Testis (tissue), 3 donors: Measurements from ENCODE around the gene SERPINB6. TPM values are rescaled to one million over a fixed set of nuclear protein-coding genes. Genes with fewer than 3 reads are reported as not detected.
A peak's percentile ranks its signal among the peaks of the same experiment; 100 is the strongest.
"Not testable (repeated sequence)": the region's sequence is repeated elsewhere in the genome, so short reads cannot be mapped to it uniquely, and the experiment has no call there.

Experiments
- DNase-seq: peaks from one replicate; pipeline ENCODE4 v3.0.0-alpha.2; 2019
- H3K27ac ChIP-seq, 2 donors: fragments of 200-600 bp; sonication (generic); one replicate each; pipeline ENCODE4 v1.5.1; 2019
- H3K27me3 ChIP-seq: fragments of 200-600 bp; sonication (generic); one replicate; pipeline ENCODE4 v1.5.1; 2019
- H3K36me3 ChIP-seq: fragments of 200-600 bp; sonication (generic); one replicate; pipeline ENCODE4 v1.5.1; 2017; ENCODE audit warnings: low read depth; ENCODE audit errors: missing control alignments
- H3K4me1 ChIP-seq: fragments of 200-600 bp; sonication (generic); one replicate; pipeline ENCODE4 v1.5.1; 2019
- H3K4me3 ChIP-seq, 2 donors: fragments of 200-600 bp; sonication (generic); one replicate each; pipeline ENCODE4 v1.5.1; 2017 to 2019
- H3K9me3 ChIP-seq: fragments of 200-600 bp; sonication (generic); one replicate; pipeline ENCODE4 v1.5.1; 2017
- CTCF ChIP-seq, 3 experiments: fragments of 450-650 bp in 2 of 3; fragments of 200-600 bp in 1 of 3; sonication (generic) in 1 of 3; IDR thresholded peaks; one replicate each; pipeline ENCODE4 v1.5.1; 2016 to 2019; ENCODE audit warnings: antibody characterized with exemption in 3 of 3, mild to moderate bottlenecking in 2 of 3, moderate library complexity in 1 of 3
- POLR2A ChIP-seq: fragments of 450-650 bp; IDR thresholded peaks from one replicate; pipeline ENCODE4 v1.6.1; 2017; ENCODE audit warnings: antibody characterized with exemption, mild to moderate bottlenecking, moderate library complexity
- WGBS, 2 donors: methylation state at CpG; one replicate each; pipeline ENCODE4 v1.1.5; 2018; 5-methylcytosine and 5-hydroxymethylcytosine counted together
- intact Hi-C: fragments of 100-400 bp; cut with DNase I; formaldehyde crosslinking; loops from one replicate; pipeline ENCODE4 v1.15.1; 2023; ENCODE audit warnings: low total_unique reads
- polyA plus RNA-seq: library from polyadenylated mRNA; stranded (reverse); fragments of 350-450 nt; fragmentation: Illumina TruSeq; extraction: RNeasy Lipid Tissue Mini Kit (QIAGEN cat#74804); gene quantifications from one replicate; pipeline ENCODE4 v1.2.3, GENCODE V29; 2014; ENCODE audit warnings: low read depth, low replicate concordance; ENCODE audit not compliant: insufficient read depth
- total RNA-seq, 2 donors: library from RNA; depleted of rRNA; stranded (reverse); fragments of >200 nt; gene quantifications; one replicate each; pipeline ENCODE4 v1.2.3, GENCODE V29; 2016

SERPINB6 gene
- total and polyA plus RNA-seq, 3 donors from 2014 or later: 203 to 348 (median 281) TPM

GRCh38 chr6:2934057-2934456, 37.3 kb downstream of the SERPINB6 start:
- intact Hi-C loops: loop anchor here (10.0 kb wide), 1 partner anchor 89 kb away; the partner anchor contains the start of gene SERPINB1
- H3K4me1 ChIP-seq: no peaks in the 10 kb centered on the region
- no peak for TF ChIP-seq POLR2A
- no peak for TF ChIP-seq CTCF (IDR thresholded peaks at IDR 0.05)
- no peak for DNase-seq
- no peaks in the 10 kb centered on the region for H3K27me3 ChIP-seq
- no peak overlapping the region for H3K4me3 ChIP-seq
- 89 to 96% methylated on average over 1 of the region's 1 CpG for WGBS, 2 donors
- H3K36me3 ChIP-seq: no peaks in the 10 kb centered on the region
- H3K9me3 ChIP-seq: no peaks in the 10 kb centered on the region
- no peak overlapping the region for H3K27ac ChIP-seq

GRCh38 chr6:2932911-2933310, 38.5 kb downstream of the SERPINB6 start:
- not testable (repeated sequence) for H3K4me1 ChIP-seq, H3K9me3 ChIP-seq, H3K27ac ChIP-seq, H3K4me3 ChIP-seq, H3K27me3 ChIP-seq, H3K36me3 ChIP-seq
- WGBS, 2 donors: 89 to 90% methylated on average over 11 of the region's 11 CpGs
- peak; percentile 12 for DNase-seq
- intact Hi-C loops: loop anchor here (10.0 kb wide), 1 partner anchor 88 kb away; the partner anchor contains the start of gene SERPINB1

DNA sequence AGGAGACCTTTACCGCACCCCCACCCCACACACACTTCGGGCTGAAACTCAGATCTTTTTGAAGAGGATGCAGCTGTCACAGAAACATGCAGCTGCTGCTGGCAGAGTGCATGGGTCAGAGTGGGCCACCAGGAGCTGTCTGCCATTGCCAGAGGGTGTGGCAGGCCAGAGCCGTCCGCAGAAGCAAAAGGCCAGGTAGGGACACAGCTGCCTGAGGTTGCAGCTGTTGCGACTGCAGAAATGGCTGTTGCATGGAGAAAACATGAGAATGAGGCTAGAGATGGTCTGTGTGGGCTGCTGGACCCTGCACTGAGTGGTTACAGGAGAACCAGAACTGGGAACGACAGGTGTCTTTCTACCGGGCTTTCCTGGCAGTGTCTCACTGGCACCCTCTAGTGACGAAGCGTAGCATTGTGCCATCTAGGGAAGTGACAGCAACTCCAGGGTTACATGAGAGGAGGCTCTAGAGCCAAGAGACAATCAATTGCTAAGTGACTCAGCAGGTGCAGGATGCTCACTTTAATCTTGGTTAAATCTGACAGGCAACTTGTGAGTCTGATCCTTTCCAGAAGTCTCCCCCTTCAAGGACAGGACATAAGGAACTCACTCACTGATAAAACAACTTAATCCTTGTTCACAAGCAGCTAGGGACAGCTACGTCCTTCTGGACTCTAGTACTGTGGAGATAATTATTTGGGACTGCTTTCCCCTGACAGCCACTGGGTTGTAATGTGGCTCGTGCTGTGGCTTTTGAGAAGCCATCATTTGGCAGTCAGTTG, 39.2 kb downstream of the SERPINB6 start:
- TF ChIP-seq POLR2A (no peak), CTCF (IDR thresholded peaks at IDR 0.05) (peak; percentile 75 to 93 (median 79))

DNA sequence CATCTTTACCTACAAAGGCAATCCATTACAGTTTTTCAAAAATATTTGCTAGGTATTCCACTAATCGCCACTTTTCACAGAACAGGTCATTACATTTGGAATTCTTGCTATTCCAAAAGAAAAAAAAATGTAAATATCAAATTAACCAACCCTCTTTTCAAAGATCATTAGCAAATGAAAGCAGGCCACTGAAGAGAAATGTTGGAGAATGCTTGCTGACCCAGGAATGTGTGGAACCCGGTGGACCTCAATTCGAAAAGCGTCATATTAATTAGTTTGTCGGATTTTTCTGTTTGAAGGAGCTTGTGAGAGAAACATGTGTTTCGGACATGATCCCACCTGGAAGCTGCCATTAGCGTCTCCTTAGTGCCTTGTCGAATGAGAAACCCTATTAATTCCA, 40.3 kb downstream of the SERPINB6 start:
- Histone ChIP-seq H3K4me1 (no peaks in the 10 kb centered on the region), H3K36me3 (no peaks in the 10 kb centered on the region), H3K4me3 (no peak overlapping the region), H3K27me3 (no peaks in the 10 kb centered on the region), H3K9me3 (no peaks in the 10 kb centered on the region), H3K27ac (no peak overlapping the region)
- WGBS, 2 donors: 84 to 89% methylated on average over 8 of the region's 8 CpGs
- intact Hi-C loops: loop anchor here (10.0 kb wide), 1 partner anchor 86 kb away; the partner anchor contains the start of gene SERPINB1
- TF ChIP-seq CTCF (IDR thresholded peaks at IDR 0.05) (no peak), POLR2A (no peak)
- no peak for DNase-seq

More for the DNA sequence above, 39.2 kb downstream of the SERPINB6 start:
- no peaks in the 10 kb centered on the region for H3K4me1 ChIP-seq
- no peaks in the 10 kb centered on the region for H3K9me3 ChIP-seq
- peak; percentile 92 for DNase-seq
- no peak overlapping the region for H3K27ac ChIP-seq
- intact Hi-C loops: loop anchor here (10.0 kb wide), 1 partner anchor 87 kb away; the partner anchor contains the start of gene SERPINB1
- H3K27me3 ChIP-seq: no peaks in the 10 kb centered on the region
- 29 to 32% methylated on average over 11 of the region's 11 CpGs for WGBS, 2 donors
- no peak overlapping the region for H3K4me3 ChIP-seq
- H3K36me3 ChIP-seq: no peaks in the 10 kb centered on the region

DNA sequence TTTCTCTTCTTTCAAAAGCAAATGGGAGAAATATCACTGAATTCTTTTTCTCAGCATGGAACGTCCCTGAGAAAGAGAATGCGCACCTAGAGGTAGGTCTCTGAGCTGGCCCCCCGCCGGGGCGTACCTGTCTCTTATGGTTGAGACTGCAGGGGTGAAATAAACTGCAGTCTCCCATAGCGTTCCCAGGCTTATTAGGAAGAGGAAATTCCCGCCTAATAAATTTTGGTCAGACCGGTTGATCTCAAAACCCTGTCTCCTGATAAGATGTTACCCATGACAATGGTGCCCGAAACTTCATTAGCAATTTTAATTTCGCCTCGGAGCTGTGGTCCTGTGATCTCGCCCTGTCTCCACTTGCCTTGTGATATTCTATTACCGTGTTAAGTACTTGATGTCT, 43.4 kb downstream of the SERPINB6 start:
- intact Hi-C loops, DNase-seq: not testable (repeated sequence)
- WGBS, 2 donors: 87 to 92% methylated on average over 13 of the region's 13 CpGs

GRCh38 chr6:2925842-2926747, 45.3 kb downstream of the SERPINB6 start:
- H3K27me3 ChIP-seq, H3K36me3 ChIP-seq, intact Hi-C loops, H3K9me3 ChIP-seq, H3K4me1 ChIP-seq, H3K4me3 ChIP-seq: not testable (repeated sequence)
- peak overlapping the region; percentile 48 to 50 for H3K27ac ChIP-seq
- 53 to 70% methylated on average over 13 of the region's 13 CpGs for WGBS, 2 donors
- DNase-seq: peak; percentile 85

More for the DNA sequence above, 43.4 kb downstream of the SERPINB6 start:
- H3K4me3 ChIP-seq, H3K27ac ChIP-seq, H3K36me3 ChIP-seq, H3K4me1 ChIP-seq, H3K27me3 ChIP-seq, H3K9me3 ChIP-seq: not testable (repeated sequence)
